HepG2 (cell line): ENCODE results near the gene CDH23. TPM values are rescaled to one million over a fixed set of nuclear protein-coding genes. Genes with fewer than 3 reads are reported as not detected.
A peak's percentile ranks its signal among the peaks of the same experiment; 100 is the strongest.

Experiments used
- AGO2 ChIP-seq: fragments of 200-400 bp; formaldehyde crosslinking; optimal IDR thresholded peaks from 2 replicates; pipeline ENCODE3; 2017; ENCODE audit warnings: mild to moderate bottlenecking, low read depth, low read length, moderate library complexity
- CEBPG ChIP-seq: IDR thresholded peaks from 2 replicates; pipeline ENCODE4 v1.6.1; 2016
- GZF1 ChIP-seq: sonication (generic); formaldehyde crosslinking; IDR thresholded peaks from 2 replicates; pipeline ENCODE4 v1.5.1; 2020; ENCODE audit warnings: mild to moderate bottlenecking, missing genetic modification reagents
- IRF9 ChIP-seq: sonication (generic); formaldehyde crosslinking; IDR thresholded peaks from 2 replicates; pipeline ENCODE4 v1.8.0; 2022; ENCODE audit warnings: missing genetic modification reagents, mild to moderate bottlenecking, borderline replicate concordance
- LBX2 ChIP-seq: sonication (generic); formaldehyde crosslinking; IDR thresholded peaks from 2 replicates; pipeline ENCODE4 v1.5.0; 2020; ENCODE audit warnings: missing genetic modification reagents, mild to moderate bottlenecking, borderline replicate concordance
- TGIF2 ChIP-seq: IDR thresholded peaks from 2 replicates; pipeline ENCODE4 v1.6.1; 2016; ENCODE audit warnings: control low read depth, missing compliant biosample characterization
- ZBTB2 ChIP-seq: sonication (generic); formaldehyde crosslinking; IDR thresholded peaks from 2 replicates; pipeline ENCODE4 v1.8.0; 2022; ENCODE audit warnings: low read depth, missing genetic modification reagents
- ZBTB26 ChIP-seq: IDR thresholded peaks from 2 replicates; pipeline ENCODE4 v1.6.1; 2016; ENCODE audit warnings: missing compliant biosample characterization, missing genetic modification reagents, borderline replicate concordance
- ZBTB44 ChIP-seq: sonication (generic); formaldehyde crosslinking; IDR thresholded peaks from 2 replicates; pipeline ENCODE4 v1.4.0; 2020; ENCODE audit warnings: missing genetic modification reagents
- ZFP62 ChIP-seq: sonication (generic); formaldehyde crosslinking; IDR thresholded peaks from 2 replicates; pipeline ENCODE4 v1.4.0; 2020; ENCODE audit warnings: missing genetic modification reagents
- ZNF703 ChIP-seq: sonication (generic); formaldehyde crosslinking; IDR thresholded peaks from 2 replicates; pipeline ENCODE4 v1.5.1; 2020; ENCODE audit warnings: missing genetic modification reagents, mild to moderate bottlenecking, moderate library complexity, borderline replicate concordance
- polyA plus RNA-seq, 8 experiments: library from polyadenylated mRNA; depleted of rRNA in 3 of 8; stranded (reverse) in 7 of 8; unstranded in 1 of 8; fragments of >200 nt; fragmentation: Illumina TruSeq in 4 of 8; extraction: Trizol in 4 of 8; gene quantifications; 2 replicates each; pipeline versions ENCODE4 v1.2.1 to v1.2.3, GENCODE V29; 2011 to 2016; ENCODE audit warnings: low read depth in 4 of 8, missing spikeins in 1 of 8, mixed read lengths in 1 of 8; ENCODE audit not compliant: insufficient read depth in 1 of 8
- total RNA-seq, 5 experiments: library from RNA; depleted of rRNA; stranded (reverse); fragments of >200 nt; fragmentation: Illumina TruSeq; extraction: Trizol; gene quantifications; 2 replicates each; pipeline ENCODE4 v1.2.3, GENCODE V29; 2016; ENCODE audit warnings: low read depth in 1 of 5
- TF ChIP-seq, protein P1 (sequence below): sonication (generic); formaldehyde crosslinking; IDR thresholded peaks from 2 replicates; pipeline ENCODE4 v1.4.0; 2020; ENCODE audit warnings: missing genetic modification reagents, mild to moderate bottlenecking, borderline replicate concordance
- TF ChIP-seq, protein P2 (sequence below): sonication (generic); formaldehyde crosslinking; IDR thresholded peaks from 2 replicates; pipeline ENCODE4 v1.4.0; 2020; ENCODE audit warnings: missing genetic modification reagents
- TF ChIP-seq, protein P3 (sequence below): sonication (generic); formaldehyde crosslinking; IDR thresholded peaks from 2 replicates; pipeline ENCODE4 v1.5.0; 2020; ENCODE audit warnings: mild to moderate bottlenecking, missing genetic modification reagents

CDH23 gene
- total and polyA plus RNA-seq, 2 of the 13 experiments (the other 11 are each of a cell fraction or from before 2014, with no cell fraction given) = 0.13 TPM; not detected in 1

DNA sequence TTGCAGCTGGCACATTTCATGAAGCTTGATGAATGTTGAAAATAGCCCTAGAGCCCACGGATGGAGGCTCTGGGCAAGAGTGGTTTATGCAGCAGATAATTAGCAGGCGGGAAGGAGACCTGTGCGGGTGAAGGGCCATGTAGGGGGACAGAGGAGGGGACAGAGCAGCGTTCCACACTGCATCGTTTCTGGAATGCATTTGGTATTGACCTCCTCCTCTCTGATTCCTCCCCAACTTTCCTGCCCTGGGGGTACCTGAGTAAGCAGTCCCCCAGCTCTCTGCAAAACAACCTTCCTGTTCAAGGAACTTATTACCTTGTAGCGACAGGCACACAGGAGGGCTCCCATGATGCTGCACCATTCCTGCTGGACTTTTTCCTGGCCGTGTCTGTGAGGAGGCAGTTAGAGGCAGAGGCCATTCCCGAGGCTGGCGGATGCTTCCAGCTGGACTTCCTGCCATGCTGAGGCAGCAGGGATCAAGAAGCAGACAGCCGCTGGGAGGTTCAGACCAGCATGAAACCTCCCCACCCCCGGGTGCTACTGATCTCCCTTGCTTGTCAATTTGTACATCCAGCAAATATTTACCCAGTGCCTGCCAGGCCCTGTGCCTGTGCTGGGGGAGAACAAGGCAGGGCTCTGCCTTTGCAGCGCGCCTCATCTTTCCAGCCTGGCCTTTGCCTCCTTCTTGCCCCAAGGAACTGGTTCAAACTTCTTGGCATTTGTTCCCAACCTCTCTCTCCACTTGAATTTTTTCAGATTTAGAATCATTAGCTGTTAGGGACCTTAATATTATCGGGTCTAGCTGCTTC lies 48.9 kb upstream of the CDH23 start (continued):
- TF ChIP-seq ZBTB26 (CRISPR knock-in tag) (peak; percentile 86; the same call in 1 of the 2 replicates), LBX2 (CRISPR knock-in tag) (no peak), ZBTB2 (CRISPR knock-in tag) (no peak), TGIF2 (CRISPR knock-in tag) (0 out of 2 replicates have a peak, but pooled peaks have one; percentile 15), AGO2 (no peak), ZFP62 (CRISPR knock-in tag) (no peak), ZBTB44 (CRISPR knock-in tag) (no peak), CEBPG (CRISPR knock-in tag) (peak; percentile 56), IRF9 (CRISPR knock-in tag) (no peak), GZF1 (CRISPR knock-in tag) (no peak), ZNF703 (CRISPR knock-in tag) (no peak)
- TF ChIP-seq, protein P1, sequence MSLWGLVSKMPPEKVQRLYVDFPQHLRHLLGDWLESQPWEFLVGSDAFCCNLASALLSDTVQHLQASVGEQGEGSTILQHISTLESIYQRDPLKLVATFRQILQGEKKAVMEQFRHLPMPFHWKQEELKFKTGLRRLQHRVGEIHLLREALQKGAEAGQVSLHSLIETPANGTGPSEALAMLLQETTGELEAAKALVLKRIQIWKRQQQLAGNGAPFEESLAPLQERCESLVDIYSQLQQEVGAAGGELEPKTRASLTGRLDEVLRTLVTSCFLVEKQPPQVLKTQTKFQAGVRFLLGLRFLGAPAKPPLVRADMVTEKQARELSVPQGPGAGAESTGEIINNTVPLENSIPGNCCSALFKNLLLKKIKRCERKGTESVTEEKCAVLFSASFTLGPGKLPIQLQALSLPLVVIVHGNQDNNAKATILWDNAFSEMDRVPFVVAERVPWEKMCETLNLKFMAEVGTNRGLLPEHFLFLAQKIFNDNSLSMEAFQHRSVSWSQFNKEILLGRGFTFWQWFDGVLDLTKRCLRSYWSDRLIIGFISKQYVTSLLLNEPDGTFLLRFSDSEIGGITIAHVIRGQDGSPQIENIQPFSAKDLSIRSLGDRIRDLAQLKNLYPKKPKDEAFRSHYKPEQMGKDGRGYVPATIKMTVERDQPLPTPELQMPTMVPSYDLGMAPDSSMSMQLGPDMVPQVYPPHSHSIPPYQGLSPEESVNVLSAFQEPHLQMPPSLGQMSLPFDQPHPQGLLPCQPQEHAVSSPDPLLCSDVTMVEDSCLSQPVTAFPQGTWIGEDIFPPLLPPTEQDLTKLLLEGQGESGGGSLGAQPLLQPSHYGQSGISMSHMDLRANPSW = no peak
- TF ChIP-seq, protein P2, sequence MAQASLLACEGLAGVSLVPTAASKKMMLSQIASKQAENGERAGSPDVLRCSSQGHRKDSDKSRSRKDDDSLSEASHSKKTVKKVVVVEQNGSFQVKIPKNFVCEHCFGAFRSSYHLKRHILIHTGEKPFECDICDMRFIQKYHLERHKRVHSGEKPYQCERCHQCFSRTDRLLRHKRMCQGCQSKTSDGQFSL (CRISPR knock-in tag) = 0 out of 2 replicates have a peak, but pooled peaks have one; percentile 38
- TF ChIP-seq, protein P3, sequence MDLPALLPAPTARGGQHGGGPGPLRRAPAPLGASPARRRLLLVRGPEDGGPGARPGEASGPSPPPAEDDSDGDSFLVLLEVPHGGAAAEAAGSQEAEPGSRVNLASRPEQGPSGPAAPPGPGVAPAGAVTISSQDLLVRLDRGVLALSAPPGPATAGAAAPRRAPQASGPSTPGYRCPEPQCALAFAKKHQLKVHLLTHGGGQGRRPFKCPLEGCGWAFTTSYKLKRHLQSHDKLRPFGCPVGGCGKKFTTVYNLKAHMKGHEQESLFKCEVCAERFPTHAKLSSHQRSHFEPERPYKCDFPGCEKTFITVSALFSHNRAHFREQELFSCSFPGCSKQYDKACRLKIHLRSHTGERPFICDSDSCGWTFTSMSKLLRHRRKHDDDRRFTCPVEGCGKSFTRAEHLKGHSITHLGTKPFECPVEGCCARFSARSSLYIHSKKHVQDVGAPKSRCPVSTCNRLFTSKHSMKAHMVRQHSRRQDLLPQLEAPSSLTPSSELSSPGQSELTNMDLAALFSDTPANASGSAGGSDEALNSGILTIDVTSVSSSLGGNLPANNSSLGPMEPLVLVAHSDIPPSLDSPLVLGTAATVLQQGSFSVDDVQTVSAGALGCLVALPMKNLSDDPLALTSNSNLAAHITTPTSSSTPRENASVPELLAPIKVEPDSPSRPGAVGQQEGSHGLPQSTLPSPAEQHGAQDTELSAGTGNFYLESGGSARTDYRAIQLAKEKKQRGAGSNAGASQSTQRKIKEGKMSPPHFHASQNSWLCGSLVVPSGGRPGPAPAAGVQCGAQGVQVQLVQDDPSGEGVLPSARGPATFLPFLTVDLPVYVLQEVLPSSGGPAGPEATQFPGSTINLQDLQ = no peak
